Activated CD8-positive, alpha-beta T cell treated with anti-CD3 and anti-CD28 coated beads, Interleukin-2, amount 10 ng/mL, durations not matched to agents 7 days and 5 days (primary cell): Measurements from ENCODE around the gene PYGB. TPM values are rescaled to one million over a fixed set of nuclear protein-coding genes. Genes with fewer than 3 reads are reported as not detected.

Experiments
- ATAC-seq: fragments of 150-1000 bp; cut with Tn5 transposase; one replicate; pipeline ENCODE4 v1.10.0; 2021; ENCODE audit warnings: moderate library complexity
- CTCF ChIA-PET: fragments of 350-600 bp; sonication (Branson Sonifier 250); formaldehyde crosslinking; loops from one replicate; lab custom pipeline; 2021; ENCODE audit warnings: antibody characterized with exemption; lab: Charles Lee
- POLR2A ChIA-PET: fragments of 350-600 bp; sonication (Branson Sonifier 250); formaldehyde crosslinking; loops from one replicate; lab custom pipeline; 2021; ENCODE audit warnings: antibody characterized with exemption; lab: Charles Lee
- DNase-seq: peaks from one replicate; pipeline ENCODE4 v3.0.0-alpha.2; 2020
- H3K27ac Mint-ChIP-seq: one replicate; pipeline ENCODE4 v1.8.0; 2021; ENCODE audit warnings: mild to moderate bottlenecking, mixed read lengths
- H3K27me3 Mint-ChIP-seq: one replicate; pipeline ENCODE4 v1.8.0; 2021; ENCODE audit warnings: low read depth, mixed read lengths
- H3K36me3 Mint-ChIP-seq: one replicate; pipeline ENCODE4 v1.8.0; 2021; ENCODE audit warnings: low read depth, mixed read lengths
- H3K4me1 Mint-ChIP-seq: one replicate; pipeline ENCODE4 v1.8.0; 2021; ENCODE audit warnings: low read depth, mixed read lengths
- H3K4me3 Mint-ChIP-seq: one replicate; pipeline ENCODE4 v1.8.0; 2021; ENCODE audit warnings: mild to moderate bottlenecking, mixed read lengths
- H3K9me3 Mint-ChIP-seq: one replicate; pipeline ENCODE4 v1.8.0; 2022; ENCODE audit warnings: mixed read lengths; ENCODE audit not compliant: insufficient read depth
- total RNA-seq, 2 experiments: library from RNA; stranded (reverse); gene quantifications; one replicate each; pipeline ENCODE4 v1.2.3, GENCODE V29; 2021

The PYGB gene
- total RNA-seq, 2 experiments from 2014 or later: 33.9 TPM

DNA sequence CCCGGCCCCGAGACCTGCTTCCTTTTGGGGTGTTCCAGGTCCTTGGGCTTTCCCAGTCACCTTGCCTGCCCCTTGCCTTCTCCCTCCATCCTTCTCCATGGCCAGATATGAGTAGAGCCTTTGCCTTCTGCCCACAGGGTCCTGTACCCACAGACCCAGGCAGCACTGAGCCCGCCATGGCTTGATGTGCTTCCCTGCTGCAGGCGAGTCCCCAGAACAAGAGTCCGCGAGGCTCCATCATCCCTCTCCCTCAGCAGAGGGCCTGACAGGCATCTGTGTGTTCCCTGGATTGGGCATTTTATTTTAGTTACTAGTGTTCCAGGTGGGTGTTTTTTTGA, 21.9 kb downstream of the PYGB start:
- Mint-ChIP-seq H3K27ac (no peak overlapping the region), H3K9me3 (no peaks in the 10 kb centered on the region), H3K4me3 (no peak overlapping the region), H3K27me3 (no peaks in the 10 kb centered on the region), H3K36me3 (peaks cover 15% of the 10 kb centered on the region), H3K4me1 (no peaks in the 10 kb centered on the region)
- POLR2A ChIA-PET: no interaction called here
- CTCF ChIA-PET: interaction anchor here (1.0 kb wide), 1 partner anchor 276 kb away, joined by 4 read pairs; no protein-coding TSS in a partner anchor
- no peak for DNase-seq
- ATAC-seq: no peak

- peaks cover 20% of the 10 kb centered on the region for H3K36me3 Mint-ChIP-seq
- H3K27ac Mint-ChIP-seq: no peak overlapping the region
- no peaks in the 10 kb centered on the region for H3K27me3 Mint-ChIP-seq
- ATAC-seq (no peak), DNase-seq (no peak)
- H3K4me3 Mint-ChIP-seq: no peak overlapping the region
- ChIA-PET POLR2A (no interaction called here), CTCF (no interaction called here)
- no peaks in the 10 kb centered on the region for H3K9me3 Mint-ChIP-seq
- H3K4me1 Mint-ChIP-seq: no peaks in the 10 kb centered on the region
These were observed 23.0 kb downstream of the PYGB start for GRCh38 chr20:25270829-25271251.

- H3K4me3 Mint-ChIP-seq: no peak overlapping the region
- POLR2A ChIA-PET: interaction anchor here (0.5 kb wide), 1 partner anchor 10 kb away, joined by 3 read pairs; no protein-coding TSS in a partner anchor
- CTCF ChIA-PET: no interaction called here
- H3K4me1 Mint-ChIP-seq: no peaks in the 10 kb centered on the region
- no peak for ATAC-seq
- H3K9me3 Mint-ChIP-seq: no peaks in the 10 kb centered on the region
- H3K27ac Mint-ChIP-seq: no peak overlapping the region
- H3K36me3 Mint-ChIP-seq: peaks cover 20% of the 10 kb centered on the region
- DNase-seq: no peak
- no peaks in the 10 kb centered on the region for H3K27me3 Mint-ChIP-seq
These were observed 23.8 kb downstream of the PYGB start for GRCh38 chr20:25271486-25272222.

GRCh38 chr20:25272223-25273000, 24.5 kb downstream of the PYGB start:
- no peaks in the 10 kb centered on the region for H3K27me3 Mint-ChIP-seq
- ChIA-PET CTCF (no interaction called here), POLR2A (interaction anchor here (0.5 kb wide), 1 partner anchor 9 kb away, joined by 3 read pairs; no protein-coding TSS in a partner anchor)
- DNase-seq (no peak), ATAC-seq (no peak)
- no peaks in the 10 kb centered on the region for H3K4me1 Mint-ChIP-seq
- H3K9me3 Mint-ChIP-seq: no peaks in the 10 kb centered on the region
- H3K4me3 Mint-ChIP-seq: no peak overlapping the region
- no peak overlapping the region for H3K27ac Mint-ChIP-seq
- H3K36me3 Mint-ChIP-seq: peaks cover 25% of the 10 kb centered on the region

DNA sequence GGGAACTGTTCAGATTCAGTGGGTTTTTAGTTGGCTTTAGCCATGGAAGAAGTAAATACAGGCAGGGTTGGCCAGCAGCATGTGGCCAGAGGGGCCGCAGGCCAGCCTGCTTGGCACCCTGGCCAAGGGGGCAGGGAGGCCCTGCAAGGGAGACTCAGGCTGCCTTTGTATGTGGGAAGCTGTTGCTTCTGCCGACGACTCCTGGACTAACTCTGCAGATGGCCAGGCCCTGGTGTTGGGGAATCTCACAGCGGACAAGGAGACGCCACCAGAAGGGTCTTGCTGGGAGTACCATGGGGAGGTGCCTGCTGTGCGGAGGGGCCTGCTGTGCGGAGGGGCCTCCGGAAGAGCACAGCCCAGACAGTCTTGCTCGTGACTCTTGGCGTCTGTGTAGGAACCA, 25.2 kb downstream of the PYGB start:
- H3K4me3 Mint-ChIP-seq: no peak overlapping the region
- no peaks in the 10 kb centered on the region for H3K9me3 Mint-ChIP-seq
- no peak overlapping the region for H3K27ac Mint-ChIP-seq
- DNase-seq: no peak
- no peak for ATAC-seq
- H3K27me3 Mint-ChIP-seq: no peaks in the 10 kb centered on the region
- CTCF ChIA-PET: no interaction called here
- H3K4me1 Mint-ChIP-seq: no peaks in the 10 kb centered on the region
- POLR2A ChIA-PET: no interaction called here
- H3K36me3 Mint-ChIP-seq: peaks cover 27% of the 10 kb centered on the region

DNA sequence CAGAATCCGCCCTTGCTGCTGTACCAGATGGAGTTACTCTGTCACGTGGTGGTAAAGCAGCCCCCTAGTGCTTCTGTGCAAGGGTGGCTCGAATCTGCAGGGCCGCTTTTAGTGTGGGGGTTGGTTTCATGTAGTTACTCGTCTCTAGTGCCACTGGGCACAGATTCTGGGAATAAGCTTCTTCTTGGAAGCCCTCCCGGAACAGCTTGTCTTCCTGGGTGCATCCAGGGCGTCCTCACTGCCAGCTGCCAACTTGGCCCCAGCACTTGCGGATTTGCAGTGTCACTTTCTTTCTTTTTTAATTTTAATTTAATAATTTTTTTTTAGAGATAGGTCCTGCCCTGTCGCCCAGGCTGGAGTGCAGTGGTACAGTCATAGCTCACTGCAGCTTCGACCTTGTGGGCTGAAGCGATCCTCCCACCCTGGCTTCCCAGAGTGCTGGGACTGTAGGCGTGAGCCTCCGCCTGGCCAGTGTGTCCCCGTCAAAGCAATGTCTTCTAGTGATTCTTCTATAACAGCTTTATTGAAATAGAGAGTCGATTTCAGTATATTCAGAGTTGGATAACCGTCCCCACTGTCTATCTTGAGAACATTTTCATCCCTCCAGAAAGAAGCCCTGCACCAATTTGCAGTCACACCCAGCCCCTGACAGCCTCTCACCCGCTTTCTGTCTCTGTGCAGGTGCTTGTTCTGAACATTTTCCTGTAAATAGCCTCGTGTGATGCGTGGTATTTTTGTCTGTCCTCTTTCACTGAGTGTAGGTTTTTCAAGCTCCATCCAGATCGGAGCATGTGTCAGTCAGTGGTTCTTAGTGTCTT, 25.9 kb downstream of the PYGB start:
- H3K27me3 Mint-ChIP-seq: no peaks in the 10 kb centered on the region
- ChIA-PET POLR2A (no interaction called here), CTCF (interaction anchor here (1.8 kb wide), 1 partner anchor 21 kb away, joined by 3 read pairs; no protein-coding TSS in a partner anchor)
- no peak overlapping the region for H3K27ac Mint-ChIP-seq
- peaks cover 24% of the 10 kb centered on the region for H3K36me3 Mint-ChIP-seq
- ATAC-seq (no peak), DNase-seq (no peak)
- no peaks in the 10 kb centered on the region for H3K4me1 Mint-ChIP-seq
- H3K9me3 Mint-ChIP-seq: no peaks in the 10 kb centered on the region
- H3K4me3 Mint-ChIP-seq: no peak overlapping the region

GRCh38 chr20:25274481-25274880, 26.6 kb downstream of the PYGB start:
- POLR2A ChIA-PET: no interaction called here
- peaks cover 22% of the 10 kb centered on the region for H3K36me3 Mint-ChIP-seq
- H3K27me3 Mint-ChIP-seq: no peaks in the 10 kb centered on the region
- no peak overlapping the region for H3K27ac Mint-ChIP-seq
- no peaks in the 10 kb centered on the region for H3K9me3 Mint-ChIP-seq
- H3K4me1 Mint-ChIP-seq: no peaks in the 10 kb centered on the region
- DNase-seq (no peak), ATAC-seq (no peak)
- H3K4me3 Mint-ChIP-seq: no peak overlapping the region
- CTCF ChIA-PET: interaction anchor here (1.8 kb wide), 1 partner anchor 21 kb away, joined by 3 read pairs; no protein-coding TSS in a partner anchor

DNA sequence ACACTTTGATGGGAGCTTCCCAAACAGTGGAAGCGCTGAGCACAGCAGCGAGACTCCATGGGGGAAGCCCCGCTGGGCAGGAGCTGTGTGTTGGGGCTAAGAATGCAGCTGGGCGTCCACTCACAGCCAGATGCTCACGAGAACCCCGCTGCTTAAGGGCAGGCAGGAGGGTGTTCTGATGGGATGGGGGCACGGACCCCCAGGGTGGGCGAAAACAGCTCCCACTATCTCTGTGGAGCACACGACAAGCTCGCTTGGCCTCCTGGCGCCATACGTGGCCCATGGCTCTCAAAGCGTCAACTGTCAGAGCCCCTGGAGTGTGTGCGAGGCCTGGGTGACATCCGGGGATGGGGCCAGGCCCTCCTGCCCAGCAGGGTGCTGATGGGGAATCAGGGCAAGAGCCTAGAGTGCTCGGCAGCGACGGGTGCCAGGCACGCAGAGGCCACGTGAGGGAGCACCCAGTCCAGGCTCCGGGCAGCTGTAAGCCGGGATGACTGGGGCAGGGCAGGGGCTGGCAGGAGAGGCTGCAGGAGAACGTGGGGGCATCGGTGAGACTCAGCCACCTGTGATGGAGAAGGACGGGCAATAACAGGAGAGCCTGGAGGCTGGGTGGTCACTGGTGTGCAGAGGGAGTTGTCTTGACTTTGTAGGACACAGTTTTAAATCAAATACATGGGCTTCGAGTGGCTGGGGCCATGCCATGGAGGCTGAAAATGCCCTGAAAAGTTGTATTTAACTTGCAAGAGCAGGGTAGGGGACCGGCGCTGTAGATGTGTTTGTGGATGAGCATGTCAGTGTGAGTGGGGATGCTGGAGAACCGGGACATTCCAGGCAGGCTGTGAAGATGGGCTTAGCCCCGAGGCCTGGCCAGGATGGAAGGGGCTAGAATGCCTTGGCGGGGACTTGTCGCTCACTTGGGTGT, 27.3 kb downstream of the PYGB start:
- no peak for ATAC-seq
- Mint-ChIP-seq H3K27me3 (no peaks in the 10 kb centered on the region), H3K36me3 (peaks cover 19% of the 10 kb centered on the region), H3K4me3 (no peak overlapping the region), H3K4me1 (no peaks in the 10 kb centered on the region), H3K27ac (no peak overlapping the region), H3K9me3 (no peaks in the 10 kb centered on the region)
- CTCF ChIA-PET: interaction anchor here (1.8 kb wide), 1 partner anchor 20 kb away, joined by 3 read pairs; no protein-coding TSS in a partner anchor
- DNase-seq: no peak
- POLR2A ChIA-PET: no interaction called here

DNA sequence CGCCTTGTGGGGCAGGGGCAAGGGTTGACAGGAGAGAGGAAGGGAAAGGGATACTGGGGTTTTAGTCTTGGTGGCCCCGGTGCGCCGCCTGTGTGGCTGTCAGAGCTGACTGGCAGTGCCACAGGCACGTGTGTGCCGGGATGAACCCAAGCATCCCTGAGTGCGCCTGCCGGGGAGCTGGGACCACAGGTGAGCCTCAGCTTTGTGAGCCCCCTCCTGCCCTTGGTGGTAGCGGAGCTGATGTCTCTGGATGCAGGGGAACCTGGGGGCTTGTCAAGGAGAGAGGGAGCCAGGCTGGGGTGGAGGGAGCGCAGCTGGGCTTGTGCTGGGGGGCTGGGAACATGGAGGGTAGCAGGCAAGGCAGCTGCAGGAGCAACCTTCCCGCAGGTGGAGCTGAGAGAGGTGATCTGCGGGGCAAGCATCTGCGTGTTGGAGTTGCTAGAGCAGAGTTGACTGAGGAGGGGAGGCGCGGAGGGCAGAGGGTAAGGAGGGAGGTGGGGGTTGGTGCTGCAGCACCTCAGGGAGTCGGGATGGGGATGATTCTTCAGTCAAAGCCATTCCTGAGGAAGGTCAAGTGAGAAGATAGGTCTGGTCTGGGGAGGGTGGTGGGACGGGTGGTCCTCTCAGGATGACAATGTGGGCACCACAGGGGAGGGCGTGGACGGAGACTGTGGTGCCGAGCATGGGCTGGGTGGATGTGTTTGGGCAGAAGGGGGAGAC, 28.1 kb downstream of the PYGB start:
- POLR2A ChIA-PET: no interaction called here
- Mint-ChIP-seq H3K4me3 (no peak overlapping the region), H3K9me3 (no peaks in the 10 kb centered on the region), H3K4me1 (no peaks in the 10 kb centered on the region), H3K27ac (no peak overlapping the region), H3K27me3 (no peaks in the 10 kb centered on the region), H3K36me3 (peaks cover 19% of the 10 kb centered on the region)
- ATAC-seq (no peak), DNase-seq (no peak)
- CTCF ChIA-PET: no interaction called here

DNA sequence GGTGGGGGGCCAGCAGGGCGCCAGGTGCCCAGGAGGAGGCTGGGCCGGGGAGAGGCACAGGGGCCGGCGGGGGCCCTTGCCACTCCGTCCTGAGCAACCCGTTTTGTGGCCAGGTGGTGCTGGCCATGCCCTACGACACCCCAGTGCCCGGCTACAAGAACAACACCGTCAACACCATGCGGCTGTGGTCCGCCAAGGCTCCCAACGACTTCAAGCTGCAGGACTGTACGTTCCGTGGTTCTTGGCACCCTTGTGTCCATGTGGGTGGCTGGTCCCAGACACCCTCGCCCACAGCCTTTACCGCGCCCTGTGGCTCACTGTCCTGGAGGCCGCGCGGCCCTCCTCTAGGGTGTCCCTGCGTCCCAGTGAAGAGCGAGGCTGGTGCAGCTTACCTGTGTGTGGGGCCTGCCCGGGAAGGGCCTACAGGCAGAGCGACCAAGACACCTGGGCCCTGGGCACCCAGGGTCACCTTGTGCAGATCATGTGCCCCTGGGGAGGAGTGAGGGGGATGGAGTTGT, 28.7 kb downstream of the PYGB start:
- POLR2A ChIA-PET: no interaction called here
- no peaks in the 10 kb centered on the region for H3K4me1 Mint-ChIP-seq
- CTCF ChIA-PET: no interaction called here
- peaks cover 15% of the 10 kb centered on the region for H3K36me3 Mint-ChIP-seq
- H3K27me3 Mint-ChIP-seq: no peaks in the 10 kb centered on the region
- no peak for ATAC-seq
- H3K9me3 Mint-ChIP-seq: no peaks in the 10 kb centered on the region
- H3K27ac Mint-ChIP-seq: no peak overlapping the region
- no peak overlapping the region for H3K4me3 Mint-ChIP-seq
- DNase-seq: no peak
